ENCODE measurements around the gene XYLB. TPM values are rescaled to one million over a fixed set of nuclear protein-coding genes. Genes with fewer than 3 reads are reported as not detected.

XYLB gene
- total RNA-seq, 2 experiments from 2014 or later, result 5.3 to 7.2 TPM

DNA sequence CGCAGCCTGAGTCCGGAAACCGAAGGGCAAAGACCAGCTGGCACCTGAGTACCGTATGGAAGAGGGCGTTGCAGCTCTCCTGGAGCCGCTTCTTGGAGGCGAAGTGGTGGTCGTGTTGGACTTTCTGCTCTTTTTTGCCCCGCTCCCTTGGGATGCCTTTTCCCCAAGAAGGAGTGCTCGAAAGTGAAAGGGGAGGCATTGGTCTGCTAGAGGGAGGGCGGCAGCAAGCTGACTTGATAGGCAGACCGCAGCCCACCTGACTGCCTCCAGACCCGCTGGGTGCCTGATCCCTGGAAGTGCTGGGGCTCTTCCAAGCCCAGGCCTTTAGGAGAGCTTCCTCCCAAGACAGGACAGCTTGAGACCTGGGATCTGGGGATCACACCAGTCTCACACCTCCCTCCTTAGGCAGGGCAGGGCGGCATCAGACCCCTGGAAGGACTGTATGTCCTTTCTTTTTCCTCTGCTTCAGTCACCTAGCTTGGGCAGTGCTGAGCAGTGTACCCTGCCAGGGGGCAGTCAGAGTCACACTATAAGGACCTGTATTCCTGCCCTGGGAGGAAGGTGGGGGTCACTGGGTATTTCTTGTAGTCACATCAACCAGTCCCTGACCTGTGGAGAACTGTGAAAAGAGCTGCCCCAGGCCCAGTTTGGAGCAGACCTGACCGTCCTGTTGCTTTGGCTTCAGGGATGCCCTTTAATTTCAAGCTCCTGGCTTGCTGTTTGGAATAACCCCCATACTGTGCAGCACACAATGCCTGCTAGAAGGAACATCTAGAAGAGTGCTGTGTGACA is 109.2 kb downstream of the XYLB start:
- CTCF ChIA-PET (ENCODE audit: unreplicated experiment), result no interaction called here
- H3K9me2 ChIP-seq (ENCODE audit: insufficient read depth, low read length), result no peaks in the 10 kb centered on the region
- POLR2A ChIA-PET, result interaction anchor here (0.9 to 1.2 kb wide), 3 partner anchors 9 to 41 kb away, joined by 3 read pairs; no protein-coding TSS in a partner anchor
- H3K4me2 ChIP-seq (ENCODE audit: low read length), result peak overlapping the region; percentile 94
- H3K4me3 ChIP-seq (ENCODE audit: low read depth, low read length, poor library complexity, severe bottlenecking), result peak overlapping the region; percentile 72
- H3K27ac ChIP-seq (ENCODE audit: low read depth, low read length, poor library complexity, severe bottlenecking), result no peak overlapping the region
- H3K79me2 ChIP-seq (ENCODE audit: insufficient read depth, low read depth, low read length), result no peaks in the 10 kb centered on the region
- no peaks in the 10 kb centered on the region for H3K36me3 ChIP-seq (ENCODE audit: insufficient read depth, low read length)
- DNase-seq (ENCODE audit: low spot score), result no peak
- no peaks in the 10 kb centered on the region for H3K9me3 ChIP-seq (ENCODE audit: low read length)
- no TSS peak for BruUV-seq (replicated peaks)
- H2AFZ ChIP-seq (ENCODE audit: low read length), result no peak overlapping the region; the same call in 1 of the 2 replicates
- no peaks in the 10 kb centered on the region for H4K20me1 ChIP-seq (ENCODE audit: insufficient read depth, low read length)
- TF ChIP-seq, protein P1, sequence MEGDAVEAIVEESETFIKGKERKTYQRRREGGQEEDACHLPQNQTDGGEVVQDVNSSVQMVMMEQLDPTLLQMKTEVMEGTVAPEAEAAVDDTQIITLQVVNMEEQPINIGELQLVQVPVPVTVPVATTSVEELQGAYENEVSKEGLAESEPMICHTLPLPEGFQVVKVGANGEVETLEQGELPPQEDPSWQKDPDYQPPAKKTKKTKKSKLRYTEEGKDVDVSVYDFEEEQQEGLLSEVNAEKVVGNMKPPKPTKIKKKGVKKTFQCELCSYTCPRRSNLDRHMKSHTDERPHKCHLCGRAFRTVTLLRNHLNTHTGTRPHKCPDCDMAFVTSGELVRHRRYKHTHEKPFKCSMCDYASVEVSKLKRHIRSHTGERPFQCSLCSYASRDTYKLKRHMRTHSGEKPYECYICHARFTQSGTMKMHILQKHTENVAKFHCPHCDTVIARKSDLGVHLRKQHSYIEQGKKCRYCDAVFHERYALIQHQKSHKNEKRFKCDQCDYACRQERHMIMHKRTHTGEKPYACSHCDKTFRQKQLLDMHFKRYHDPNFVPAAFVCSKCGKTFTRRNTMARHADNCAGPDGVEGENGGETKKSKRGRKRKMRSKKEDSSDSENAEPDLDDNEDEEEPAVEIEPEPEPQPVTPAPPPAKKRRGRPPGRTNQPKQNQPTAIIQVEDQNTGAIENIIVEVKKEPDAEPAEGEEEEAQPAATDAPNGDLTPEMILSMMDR (conservative IDR thresholded peaks at IDR 0.05; ENCODE audit: low read length), result no peak
- no peak for TF ChIP-seq EZH2phosphoT487 (IDR thresholded peaks at IDR 0.05; ENCODE audit: borderline replicate concordance, low read depth, low read length)
- intact Hi-C loops (cut with micrococcal nuclease; ENCODE audit: unreplicated experiment), result no loop called here
- H3K4me1 ChIP-seq (ENCODE audit: insufficient read depth, low read length, poor library complexity, severe bottlenecking), result no peaks in the 10 kb centered on the region

DNA sequence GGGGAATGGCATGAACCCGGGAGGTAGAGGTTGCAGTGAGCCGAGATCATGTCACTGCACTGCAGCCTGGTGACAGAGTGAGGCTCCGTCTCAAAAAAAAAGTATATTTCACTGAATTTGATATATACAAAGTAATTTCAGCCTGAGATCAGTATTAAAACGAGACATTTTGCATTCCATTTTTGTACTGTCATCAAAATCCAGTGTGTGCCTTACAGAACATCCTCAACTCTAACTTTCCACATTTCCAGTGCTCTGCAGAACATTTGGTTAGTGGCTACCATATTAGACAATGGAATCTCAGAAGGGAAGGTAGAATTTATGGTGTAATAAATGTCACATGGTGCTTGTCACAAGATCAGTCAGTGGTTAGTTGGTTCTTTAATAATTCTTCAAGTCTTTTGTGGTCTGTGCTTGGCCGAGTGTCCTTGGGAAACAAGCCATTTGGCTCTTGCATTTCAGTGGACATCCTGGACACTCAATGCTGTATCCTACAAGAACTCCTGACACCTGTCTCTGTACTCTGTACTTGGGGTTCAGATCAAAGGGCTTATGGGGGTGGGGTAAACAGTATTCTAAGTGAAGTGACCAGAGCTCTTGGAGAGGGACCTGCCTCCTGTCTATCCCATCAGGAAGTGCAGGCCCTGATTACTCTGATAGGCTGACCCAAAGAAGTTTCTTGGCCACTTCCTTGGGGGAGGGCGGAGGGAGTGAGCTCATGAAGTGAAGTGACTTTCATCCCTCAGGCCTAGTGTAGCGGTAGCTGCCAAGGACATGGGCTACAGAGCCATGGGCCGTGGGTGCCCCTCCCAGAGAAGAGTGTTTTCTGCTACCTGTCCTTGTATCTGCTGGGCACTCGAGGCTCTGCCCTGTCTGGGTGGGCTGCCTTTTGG is 110.8 kb downstream of the XYLB start:
- Histone ChIP-seq H3K79me2 (ENCODE audit: insufficient read depth, low read depth, low read length) (no peaks in the 10 kb centered on the region), H3K4me1 (ENCODE audit: insufficient read depth, low read length, poor library complexity, severe bottlenecking) (no peaks in the 10 kb centered on the region), H3K4me2 (ENCODE audit: low read length) (no peak overlapping the region), H3K4me3 (ENCODE audit: low read depth, low read length, poor library complexity, severe bottlenecking) (no peak overlapping the region), H3K9me3 (ENCODE audit: low read length) (no peaks in the 10 kb centered on the region), H2AFZ (ENCODE audit: low read length) (no peak overlapping the region), H3K9me2 (ENCODE audit: insufficient read depth, low read length) (no peaks in the 10 kb centered on the region), H4K20me1 (ENCODE audit: insufficient read depth, low read length) (no peaks in the 10 kb centered on the region), H3K36me3 (ENCODE audit: insufficient read depth, low read length) (no peaks in the 10 kb centered on the region), H3K27ac (ENCODE audit: low read depth, low read length, poor library complexity, severe bottlenecking) (no peak overlapping the region)
- intact Hi-C loops (cut with micrococcal nuclease; ENCODE audit: unreplicated experiment), result no loop called here
- CTCF ChIA-PET (ENCODE audit: unreplicated experiment), result interaction anchor here (0.6 kb wide), 1 partner anchor 58 kb away, joined by 3 read pairs; no protein-coding TSS in a partner anchor
- no TSS peak for BruUV-seq (replicated peaks)
- TF ChIP-seq, protein P1 (conservative IDR thresholded peaks at IDR 0.05; ENCODE audit: low read length), result no peak
- TF ChIP-seq EZH2phosphoT487 (IDR thresholded peaks at IDR 0.05; ENCODE audit: borderline replicate concordance, low read depth, low read length), result no peak
- POLR2A ChIA-PET, result interaction anchor here (0.7 kb wide), 1 partner anchor 886 kb away, joined by 3 read pairs; no protein-coding TSS in a partner anchor
- no peak for DNase-seq (ENCODE audit: low spot score)

Data from OCI-LY7 (cell line).